ENCODE results near the gene PHLDB1.

The PHLDB1 gene

GRCh38 chr11:118661425-118662301 lies 54.2 kb downstream of the PHLDB1 start:
- TF ChIP-seq CREB1 (IDR thresholded peaks at IDR 0.05; ENCODE audit: low read depth), result no peak
- no peak for TF ChIP-seq TCF12 (IDR thresholded peaks at IDR 0.05; ENCODE audit: low read depth)
- TF ChIP-seq NFIC (IDR thresholded peaks at IDR 0.05), result no peak
- no peak for TF ChIP-seq MAX (IDR thresholded peaks at IDR 0.05)
- no peak for TF ChIP-seq EP300 (IDR thresholded peaks at IDR 0.05; ENCODE audit: borderline replicate concordance)
- TF ChIP-seq CEBPB (IDR thresholded peaks at IDR 0.05), result no peak
- no peak for TF ChIP-seq EGR1 (IDR thresholded peaks at IDR 0.05)

DNA sequence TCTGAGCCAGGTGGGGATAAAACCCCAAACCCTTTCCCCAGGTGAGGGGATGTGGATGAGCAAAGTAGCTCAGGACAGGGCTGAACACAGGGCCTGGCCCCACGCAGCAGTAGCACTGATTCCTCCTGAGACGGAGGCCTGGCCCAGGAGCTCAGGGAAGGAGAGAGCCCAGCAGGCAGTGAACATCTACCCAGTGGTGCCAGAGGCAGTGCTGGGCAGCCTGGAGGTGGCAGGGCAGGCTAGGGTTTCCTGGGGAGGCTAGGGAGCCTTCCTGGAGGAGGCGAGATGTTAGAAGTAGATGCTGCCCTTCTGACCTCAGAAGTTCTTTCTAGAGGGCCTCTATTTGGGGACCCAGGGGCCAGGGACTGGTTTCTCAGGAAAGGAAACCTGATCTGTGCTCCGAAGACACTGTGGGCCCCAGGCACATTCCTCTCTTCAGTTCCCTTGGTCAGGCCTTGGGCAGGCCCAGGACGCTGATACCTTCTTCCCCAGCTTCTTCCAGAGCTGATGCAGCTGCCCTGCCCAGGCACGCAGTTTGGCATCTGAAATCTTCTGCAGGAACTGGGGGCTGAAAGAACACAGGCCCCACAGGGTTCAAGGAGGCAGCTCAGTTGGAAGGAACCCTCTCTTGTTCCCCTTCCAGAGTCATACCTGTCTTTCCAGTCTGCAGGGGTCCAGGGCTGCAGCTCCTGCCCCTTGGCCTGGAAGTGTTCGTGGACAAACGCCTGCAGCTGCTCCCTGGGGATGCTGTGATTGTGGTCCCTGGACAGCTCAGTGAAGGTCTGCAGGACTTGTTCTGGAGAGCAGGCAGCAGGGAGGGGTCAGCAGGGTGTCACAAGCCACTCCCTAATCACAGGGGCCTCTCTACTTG lies 55.2 kb downstream of the PHLDB1 start:
- TF ChIP-seq NFIC (IDR thresholded peaks at IDR 0.05), result no peak
- TF ChIP-seq TCF12 (IDR thresholded peaks at IDR 0.05; ENCODE audit: low read depth), result no peak
- no peak for TF ChIP-seq MAX (IDR thresholded peaks at IDR 0.05)
- TF ChIP-seq TEAD4 (IDR thresholded peaks at IDR 0.05), result no peak

- TF ChIP-seq TAF1 (IDR thresholded peaks at IDR 0.05; ENCODE audit: low read depth) (no peak), ZBTB7A (IDR thresholded peaks at IDR 0.05; ENCODE audit: low read depth) (no peak), TEAD4 (IDR thresholded peaks at IDR 0.05) (no peak), EGR1 (IDR thresholded peaks at IDR 0.05) (no peak), FOXM1 (IDR thresholded peaks at IDR 0.05; ENCODE audit: borderline replicate concordance, low read depth) (no peak), NFIC (IDR thresholded peaks at IDR 0.05) (no peak), EP300 (IDR thresholded peaks at IDR 0.05; ENCODE audit: borderline replicate concordance) (no peak), CREB1 (IDR thresholded peaks at IDR 0.05; ENCODE audit: low read depth) (no peak), YY1 (IDR thresholded peaks at IDR 0.05; ENCODE audit: low read depth) (no peak), TCF12 (IDR thresholded peaks at IDR 0.05; ENCODE audit: low read depth) (no peak), CEBPB (IDR thresholded peaks at IDR 0.05) (no peak), MAX (IDR thresholded peaks at IDR 0.05) (no peak), RAD21 (IDR thresholded peaks at IDR 0.05; ENCODE audit: low read depth) (no peak), USF1 (IDR thresholded peaks at IDR 0.05) (no peak)
- TF ChIP-seq, protein P1, sequence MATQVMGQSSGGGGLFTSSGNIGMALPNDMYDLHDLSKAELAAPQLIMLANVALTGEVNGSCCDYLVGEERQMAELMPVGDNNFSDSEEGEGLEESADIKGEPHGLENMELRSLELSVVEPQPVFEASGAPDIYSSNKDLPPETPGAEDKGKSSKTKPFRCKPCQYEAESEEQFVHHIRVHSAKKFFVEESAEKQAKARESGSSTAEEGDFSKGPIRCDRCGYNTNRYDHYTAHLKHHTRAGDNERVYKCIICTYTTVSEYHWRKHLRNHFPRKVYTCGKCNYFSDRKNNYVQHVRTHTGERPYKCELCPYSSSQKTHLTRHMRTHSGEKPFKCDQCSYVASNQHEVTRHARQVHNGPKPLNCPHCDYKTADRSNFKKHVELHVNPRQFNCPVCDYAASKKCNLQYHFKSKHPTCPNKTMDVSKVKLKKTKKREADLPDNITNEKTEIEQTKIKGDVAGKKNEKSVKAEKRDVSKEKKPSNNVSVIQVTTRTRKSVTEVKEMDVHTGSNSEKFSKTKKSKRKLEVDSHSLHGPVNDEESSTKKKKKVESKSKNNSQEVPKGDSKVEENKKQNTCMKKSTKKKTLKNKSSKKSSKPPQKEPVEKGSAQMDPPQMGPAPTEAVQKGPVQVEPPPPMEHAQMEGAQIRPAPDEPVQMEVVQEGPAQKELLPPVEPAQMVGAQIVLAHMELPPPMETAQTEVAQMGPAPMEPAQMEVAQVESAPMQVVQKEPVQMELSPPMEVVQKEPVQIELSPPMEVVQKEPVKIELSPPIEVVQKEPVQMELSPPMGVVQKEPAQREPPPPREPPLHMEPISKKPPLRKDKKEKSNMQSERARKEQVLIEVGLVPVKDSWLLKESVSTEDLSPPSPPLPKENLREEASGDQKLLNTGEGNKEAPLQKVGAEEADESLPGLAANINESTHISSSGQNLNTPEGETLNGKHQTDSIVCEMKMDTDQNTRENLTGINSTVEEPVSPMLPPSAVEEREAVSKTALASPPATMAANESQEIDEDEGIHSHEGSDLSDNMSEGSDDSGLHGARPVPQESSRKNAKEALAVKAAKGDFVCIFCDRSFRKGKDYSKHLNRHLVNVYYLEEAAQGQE (IDR thresholded peaks at IDR 0.05; ENCODE audit: low read depth), result no peak
Observed at GRCh38 chr11:118663381-118663780, 56.0 kb downstream of the PHLDB1 start.

- TF ChIP-seq FOXM1 (IDR thresholded peaks at IDR 0.05; ENCODE audit: borderline replicate concordance, low read depth) (no peak), CEBPB (IDR thresholded peaks at IDR 0.05) (no peak)
Observed at GRCh38 chr11:118663902-118664301, 56.5 kb downstream of the PHLDB1 start.

DNA sequence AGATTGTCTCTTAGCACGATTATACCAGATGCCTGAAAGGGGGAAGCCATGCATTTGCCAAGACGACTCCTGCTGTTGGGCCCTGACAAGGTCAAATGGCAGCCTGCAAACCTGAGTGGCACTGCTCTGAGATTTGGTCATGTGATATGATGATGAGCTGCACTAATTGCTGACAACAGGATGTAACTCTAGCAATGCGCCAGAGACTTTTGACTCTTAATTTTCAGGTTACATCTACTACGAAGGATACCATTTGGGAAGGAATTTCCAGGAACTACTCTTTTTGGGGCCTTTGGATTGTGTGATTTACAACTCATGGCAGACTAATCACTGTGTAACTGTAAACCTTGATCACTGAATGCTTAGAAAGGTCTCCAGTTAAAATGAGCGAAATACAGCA lies 59.0 kb downstream of the PHLDB1 start:
- TF ChIP-seq NFIC (IDR thresholded peaks at IDR 0.05) (no peak), CEBPB (IDR thresholded peaks at IDR 0.05) (no peak), EGR1 (IDR thresholded peaks at IDR 0.05) (no peak), TCF12 (IDR thresholded peaks at IDR 0.05; ENCODE audit: low read depth) (no peak), ZBTB7A (IDR thresholded peaks at IDR 0.05; ENCODE audit: low read depth) (no peak), YY1 (IDR thresholded peaks at IDR 0.05; ENCODE audit: low read depth) (no peak), EP300 (IDR thresholded peaks at IDR 0.05; ENCODE audit: borderline replicate concordance) (no peak), USF1 (IDR thresholded peaks at IDR 0.05) (no peak), FOXM1 (IDR thresholded peaks at IDR 0.05; ENCODE audit: borderline replicate concordance, low read depth) (no peak), TAF1 (IDR thresholded peaks at IDR 0.05; ENCODE audit: low read depth) (no peak), CREB1 (IDR thresholded peaks at IDR 0.05; ENCODE audit: low read depth) (no peak), MAX (IDR thresholded peaks at IDR 0.05) (no peak), RAD21 (IDR thresholded peaks at IDR 0.05; ENCODE audit: low read depth) (no peak), TEAD4 (IDR thresholded peaks at IDR 0.05) (no peak)
- TF ChIP-seq, protein P1 (IDR thresholded peaks at IDR 0.05; ENCODE audit: low read depth), result no peak
